HUES64 (cell line): ENCODE measurements around the gene ARL14.

ENCODE experiments used
- H3K27ac ChIP-seq: 2 replicates; pipeline ENCODE4 v1.7.0; 2013; ENCODE audit warnings: low read depth, low read length, inconsistent platforms
- H3K27me3 ChIP-seq: 2 replicates; pipeline ENCODE4 v1.6.1; 2013; ENCODE audit warnings: mild to moderate bottlenecking, low read length; ENCODE audit not compliant: insufficient read depth
- H3K36me3 ChIP-seq: 2 replicates; pipeline ENCODE4 v1.6.1; 2013; ENCODE audit warnings: mild to moderate bottlenecking, low read length; ENCODE audit not compliant: insufficient read depth
- H3K4me1 ChIP-seq: 2 replicates; pipeline ENCODE4 v1.6.1; 2013; ENCODE audit warnings: mild to moderate bottlenecking, low read length, moderate library complexity; ENCODE audit not compliant: insufficient read depth
- H3K4me3 ChIP-seq: 2 replicates; pipeline ENCODE4 v1.5.1; 2013; ENCODE audit warnings: mild to moderate bottlenecking, low read length, moderate library complexity
- H3K9ac ChIP-seq: 2 replicates; pipeline ENCODE4 v1.6.1; 2013; ENCODE audit warnings: mild to moderate bottlenecking, low read depth, low read length
- H3K9me3 ChIP-seq: 2 replicates; pipeline ENCODE4 v1.6.1; 2013; ENCODE audit warnings: low read depth, low read length; ENCODE audit not compliant: insufficient read depth
- WGBS: fragments of 150-250, 120-280 bp; methylation state at CpG from one replicate; pipeline ENCODE4 v1.1.7; 2013; ENCODE audit warnings: missing lambda C conversion rate; 5-methylcytosine and 5-hydroxymethylcytosine counted together

Gene ARL14

GRCh38 chr3:160653512-160653911 is 23.4 kb upstream of the ARL14 start:
- no peak overlapping the region for H3K27ac ChIP-seq
- H3K9ac ChIP-seq = no peak overlapping the region
- H3K9me3 ChIP-seq = peaks cover 5% of the 10 kb centered on the region; the same call in 1 of the 2 replicates
- no peaks in the 10 kb centered on the region for H3K27me3 ChIP-seq
- H3K4me3 ChIP-seq = no peak overlapping the region
- H3K4me1 ChIP-seq = no peaks in the 10 kb centered on the region
- no peaks in the 10 kb centered on the region for H3K36me3 ChIP-seq

- H3K4me3 ChIP-seq = no peak overlapping the region
- 76% methylated on average over 4 of the region's 5 CpGs for WGBS
- H3K27me3 ChIP-seq = no peaks in the 10 kb centered on the region
- no peak overlapping the region for H3K27ac ChIP-seq
- H3K9ac ChIP-seq = no peak overlapping the region
- H3K9me3 ChIP-seq = no peaks in the 10 kb centered on the region
- no peaks in the 10 kb centered on the region for H3K36me3 ChIP-seq
- peaks cover 6% of the 10 kb centered on the region for H3K4me1 ChIP-seq
These were observed 16.1 kb upstream of the ARL14 start for GRCh38 chr3:160660902-160661301.

- Histone ChIP-seq H3K4me3 (no peak overlapping the region), H3K36me3 (no peaks in the 10 kb centered on the region), H3K9ac (no peak overlapping the region), H3K27me3 (no peaks in the 10 kb centered on the region), H3K27ac (no peak overlapping the region), H3K4me1 (peaks cover 8% of the 10 kb centered on the region), H3K9me3 (no peaks in the 10 kb centered on the region)
- no CpG with 5 or more reads among the region's 1 CpG for WGBS
These were observed 15.3 kb upstream of the ARL14 start for GRCh38 chr3:160661660-160662059.

GRCh38 chr3:160665231-160665630 is 11.7 kb upstream of the ARL14 start:
- WGBS = 100% methylated on average over 3 of the region's 3 CpGs
- H3K9me3 ChIP-seq = no peaks in the 10 kb centered on the region
- H3K4me3 ChIP-seq = no peak overlapping the region
- no peaks in the 10 kb centered on the region for H3K36me3 ChIP-seq
- H3K4me1 ChIP-seq = peaks cover 8% of the 10 kb centered on the region
- no peaks in the 10 kb centered on the region for H3K27me3 ChIP-seq
- no peak overlapping the region for H3K27ac ChIP-seq
- no peak overlapping the region for H3K9ac ChIP-seq

- Histone ChIP-seq H3K4me1 (peaks cover 4% of the 10 kb centered on the region), H3K9ac (no peak overlapping the region), H3K4me3 (no peak overlapping the region), H3K27ac (no peak overlapping the region), H3K36me3 (no peaks in the 10 kb centered on the region), H3K9me3 (no peaks in the 10 kb centered on the region), H3K27me3 (no peaks in the 10 kb centered on the region)
- 80% methylated on average over 4 of the region's 4 CpGs for WGBS
These were observed 11.0 kb upstream of the ARL14 start for GRCh38 chr3:160665784-160666526.

- Histone ChIP-seq H3K27me3 (no peaks in the 10 kb centered on the region), H3K4me1 (peaks cover 4% of the 10 kb centered on the region), H3K4me3 (no peak overlapping the region), H3K9me3 (no peaks in the 10 kb centered on the region), H3K27ac (no peak overlapping the region), H3K9ac (no peak overlapping the region), H3K36me3 (no peaks in the 10 kb centered on the region)
These were observed 9.5 kb upstream of the ARL14 start for GRCh38 chr3:160667452-160667851.

GRCh38 chr3:160668454-160668853 is 8.5 kb upstream of the ARL14 start:
- H3K4me3 ChIP-seq = no peak overlapping the region
- no peak overlapping the region for H3K27ac ChIP-seq
- no peaks in the 10 kb centered on the region for H3K27me3 ChIP-seq
- no peaks in the 10 kb centered on the region for H3K36me3 ChIP-seq
- no peak overlapping the region for H3K9ac ChIP-seq
- H3K4me1 ChIP-seq = peaks cover 4% of the 10 kb centered on the region
- no peaks in the 10 kb centered on the region for H3K9me3 ChIP-seq

- Histone ChIP-seq H3K4me3 (no peak overlapping the region), H3K36me3 (no peaks in the 10 kb centered on the region), H3K9me3 (no peaks in the 10 kb centered on the region), H3K4me1 (no peaks in the 10 kb centered on the region), H3K27ac (no peak overlapping the region), H3K27me3 (no peaks in the 10 kb centered on the region), H3K9ac (no peak overlapping the region)
- 93% methylated on average over 6 of the region's 6 CpGs for WGBS
These were observed 5.7 kb upstream of the ARL14 start for GRCh38 chr3:160671231-160671630.

- peaks cover 7% of the 10 kb centered on the region; the same call in 1 of the 2 replicates for H3K4me1 ChIP-seq
- no peaks in the 10 kb centered on the region for H3K36me3 ChIP-seq
- no peaks in the 10 kb centered on the region for H3K9me3 ChIP-seq
- no peak overlapping the region for H3K9ac ChIP-seq
- H3K27me3 ChIP-seq = no peaks in the 10 kb centered on the region
- H3K27ac ChIP-seq = no peak overlapping the region
- no peak overlapping the region for H3K4me3 ChIP-seq
- WGBS = 93% methylated on average over 2 of the region's 2 CpGs
These were observed 5.0 kb upstream of the ARL14 start for GRCh38 chr3:160671995-160672394.

GRCh38 chr3:160673188-160673587 is 3.8 kb upstream of the ARL14 start:
- H3K9ac ChIP-seq = no peak overlapping the region
- no peak overlapping the region for H3K4me3 ChIP-seq
- H3K9me3 ChIP-seq = no peaks in the 10 kb centered on the region
- 100% methylated on average over 1 of the region's 1 CpG for WGBS
- H3K4me1 ChIP-seq = peaks cover 19% of the 10 kb centered on the region
- no peak overlapping the region for H3K27ac ChIP-seq
- no peaks in the 10 kb centered on the region for H3K27me3 ChIP-seq
- no peaks in the 10 kb centered on the region for H3K36me3 ChIP-seq

- Histone ChIP-seq H3K4me1 (peaks cover 31% of the 10 kb centered on the region), H3K4me3 (no peak overlapping the region), H3K9ac (no peak overlapping the region), H3K27me3 (no peaks in the 10 kb centered on the region), H3K9me3 (no peaks in the 10 kb centered on the region), H3K36me3 (no peaks in the 10 kb centered on the region), H3K27ac (no peak overlapping the region)
These were observed 1.3 kb upstream of the ARL14 start for GRCh38 chr3:160675566-160676124.
